ENCODE results near the gene SLC7A9.

DNA sequence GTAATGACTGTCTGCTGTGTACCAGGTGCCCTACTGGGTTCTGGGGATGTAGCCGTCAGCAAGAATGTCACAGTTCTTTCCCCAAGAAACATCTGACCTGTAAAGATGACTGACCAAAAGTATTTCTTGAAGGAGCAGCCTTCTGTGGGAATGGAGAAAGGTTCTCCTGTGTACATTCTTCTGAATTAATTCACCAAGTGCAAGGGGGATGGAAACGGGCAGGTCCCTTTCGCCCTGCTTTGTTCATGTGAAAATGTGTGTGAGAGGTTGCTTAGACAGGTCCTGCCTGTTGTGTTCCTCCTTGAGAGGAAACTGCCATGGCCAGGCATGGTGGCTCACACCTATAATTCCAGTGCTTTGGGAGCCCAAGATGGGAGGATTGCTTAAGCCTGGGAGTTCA, 57.0 kb downstream of the SLC7A9 start:
- no peak for TF ChIP-seq POLR2AphosphoS5 (IDR thresholded peaks at IDR 0.05; ENCODE audit: low read depth, low read length)
- no peak for TF ChIP-seq TAF1 (IDR thresholded peaks at IDR 0.05; ENCODE audit: borderline replicate concordance, insufficient read depth, low read length)
- TF ChIP-seq SIN3A (IDR thresholded peaks at IDR 0.05; ENCODE audit: borderline replicate concordance, insufficient read depth, low read length) = no peak
- TF ChIP-seq, protein P1, sequence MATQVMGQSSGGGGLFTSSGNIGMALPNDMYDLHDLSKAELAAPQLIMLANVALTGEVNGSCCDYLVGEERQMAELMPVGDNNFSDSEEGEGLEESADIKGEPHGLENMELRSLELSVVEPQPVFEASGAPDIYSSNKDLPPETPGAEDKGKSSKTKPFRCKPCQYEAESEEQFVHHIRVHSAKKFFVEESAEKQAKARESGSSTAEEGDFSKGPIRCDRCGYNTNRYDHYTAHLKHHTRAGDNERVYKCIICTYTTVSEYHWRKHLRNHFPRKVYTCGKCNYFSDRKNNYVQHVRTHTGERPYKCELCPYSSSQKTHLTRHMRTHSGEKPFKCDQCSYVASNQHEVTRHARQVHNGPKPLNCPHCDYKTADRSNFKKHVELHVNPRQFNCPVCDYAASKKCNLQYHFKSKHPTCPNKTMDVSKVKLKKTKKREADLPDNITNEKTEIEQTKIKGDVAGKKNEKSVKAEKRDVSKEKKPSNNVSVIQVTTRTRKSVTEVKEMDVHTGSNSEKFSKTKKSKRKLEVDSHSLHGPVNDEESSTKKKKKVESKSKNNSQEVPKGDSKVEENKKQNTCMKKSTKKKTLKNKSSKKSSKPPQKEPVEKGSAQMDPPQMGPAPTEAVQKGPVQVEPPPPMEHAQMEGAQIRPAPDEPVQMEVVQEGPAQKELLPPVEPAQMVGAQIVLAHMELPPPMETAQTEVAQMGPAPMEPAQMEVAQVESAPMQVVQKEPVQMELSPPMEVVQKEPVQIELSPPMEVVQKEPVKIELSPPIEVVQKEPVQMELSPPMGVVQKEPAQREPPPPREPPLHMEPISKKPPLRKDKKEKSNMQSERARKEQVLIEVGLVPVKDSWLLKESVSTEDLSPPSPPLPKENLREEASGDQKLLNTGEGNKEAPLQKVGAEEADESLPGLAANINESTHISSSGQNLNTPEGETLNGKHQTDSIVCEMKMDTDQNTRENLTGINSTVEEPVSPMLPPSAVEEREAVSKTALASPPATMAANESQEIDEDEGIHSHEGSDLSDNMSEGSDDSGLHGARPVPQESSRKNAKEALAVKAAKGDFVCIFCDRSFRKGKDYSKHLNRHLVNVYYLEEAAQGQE (IDR thresholded peaks at IDR 0.05; ENCODE audit: insufficient read depth in 1 of 2, low read depth in 2 of 2, low read length in 2 of 2) = no peak
